Heart right ventricle (tissue), 16 donors: ENCODE data around the gene PPP3R1. TPM values are rescaled to one million over a fixed set of nuclear protein-coding genes. Genes with fewer than 3 reads are reported as not detected.

Experiments
- ATAC-seq, 8 donors: fragments of 200-7000 bp; cut with Tn5 transposase; one replicate each; pipeline ENCODE4 v1.9.1; 2020; ENCODE audit warnings: mild to moderate bottlenecking in 8 of 8, moderate library complexity in 8 of 8, moderate number of reproducible peaks in 1 of 8
- DNase-seq, 2 donors: peaks; one replicate each; pipeline ENCODE4 v3.0.0-alpha.2; 2020
- H3K27ac ChIP-seq, 10 donors: fragments of 200-600 bp; sonication (generic) in 2 of 10; one replicate each; pipeline versions ENCODE4 v1.5.0 to v1.8.0; 2020 to 2022; ENCODE audit warnings: mild to moderate bottlenecking in 3 of 10
- H3K27me3 ChIP-seq, 7 donors: fragments of 200-600 bp; one replicate each; pipeline ENCODE4 v1.8.0; 2021 to 2022; ENCODE audit warnings: mild to moderate bottlenecking in 2 of 7
- H3K36me3 ChIP-seq, 9 donors: fragments of 200-600 bp; sonication (generic) in 1 of 9; one replicate each; pipeline versions ENCODE4 v1.5.0 to v1.8.0; 2020 to 2022; ENCODE audit warnings: mild to moderate bottlenecking in 2 of 9
- H3K4me1 ChIP-seq, 9 donors: fragments of 200-600 bp; sonication (generic) in 1 of 9; one replicate each; pipeline versions ENCODE4 v1.5.0 to v1.8.0; 2020 to 2022; ENCODE audit warnings: mild to moderate bottlenecking in 4 of 9
- H3K4me3 ChIP-seq, 10 donors: fragments of 200-600 bp; sonication (generic) in 2 of 10; one replicate each; pipeline versions ENCODE4 v1.5.0 to v1.8.0; 2020 to 2022; ENCODE audit warnings: mild to moderate bottlenecking in 7 of 10, moderate library complexity in 2 of 10
- H3K9me3 ChIP-seq, 11 donors: fragments of 200-600 bp in 10 of 11; sonication (generic) in 2 of 11; one replicate each; pipeline versions ENCODE4 v1.5.0 to v1.8.0; 2013 to 2022; ENCODE audit warnings: mild to moderate bottlenecking in 2 of 11, control low read depth in 1 of 11, moderate library complexity in 1 of 11
- CTCF ChIP-seq, 9 donors: fragments of 200-600 bp; sonication (generic) in 2 of 9; IDR thresholded peaks; one replicate each; pipeline versions ENCODE4 v1.5.0 to v1.8.0; 2021 to 2022; ENCODE audit warnings: antibody characterized with exemption in 9 of 9, mild to moderate bottlenecking in 5 of 9, moderate library complexity in 1 of 9
- WGBS, 2 donors: extraction: QIAGEN DNeasy Blood & Tissue Kit; methylation state at CpG; one replicate each; pipeline ENCODE4 v1.1.7; 2013; ENCODE audit warnings: inconsistent platforms in 1 of 2; 5-methylcytosine and 5-hydroxymethylcytosine counted together
- intact Hi-C, 10 donors: fragments of 100-400 bp; cut with DNase I; formaldehyde crosslinking; loops; one replicate each; pipeline versions ENCODE4 v1.11.1 to v1.14.2; 2022
- polyA plus RNA-seq, 2 donors: library from polyadenylated mRNA; stranded (reverse); fragments of 200-250 nt; gene quantifications; one replicate each; pipeline ENCODE4 v1.2.3, GENCODE V29; 2013
- total RNA-seq, 10 donors: library from RNA; stranded (reverse); fragmentation: NEBNext Ultra II Directional in 3 of 10; extraction: Animal tissue kit (Norgen Biotek cat#: 25700) in 3 of 10; gene quantifications; one replicate each; pipeline versions ENCODE4 v1.2.1 to v1.2.4, GENCODE V29; 2021 to 2023
- donor health status: Arrhythmogenic right ventricular cardiomyopathy.
- donor health status: ischemic (EF 13 %, LVEDD 7.1; RV severe dilation, severe dysfunction).
- donor health status: healthy with polysubstance abuse.
- donor health status: DM: no; HTN: yes; CAD: no.
- donor health status: DM: no; HTN: no; CAD: no.
- donor health status: ischemic (EF 25% LVEDD 6.9; RV normal size, moderate dysfunction).
- donor health status: ischemic (EF 25% LVEDD 5.7; RV mildly dilated, moderate dysfunction).
- donor health status: healthy.
- donor health status: DM: yes; HTN: yes; CAD: no.
- donor health status: Ischemic cardiomyopathy.
- donor health status: ischemic (EF 35%, LVEDD 5.7; RV mildly dilated, moderate dysfunction).
- donor health status: nonischemic (EF 11% LVEDD 7.7; RV severe dilation, severe dysfunction).
- donor health status: DM: yes; HTN: yes; CAD: no.
- donor health status: PGD.
- donor health status: ischemic (EF 29% LVEDD 5.4; RV normal size, mild dysfunction).
- donor health status: nonischemic (EF 23%, LVEDD 6.1; RV moderate dilation, normal function).

Gene PPP3R1
- total and polyA plus RNA-seq, 12 donors, result 8.4 to 46.1 (median 38.6) TPM

GRCh38 chr2:68190991-68191731, 61.2 kb downstream of the PPP3R1 start:
- Histone ChIP-seq H3K4me1 (peaks cover 0 to 76% (median 26%) of the 10 kb centered on the region in 9 donors), H3K27me3 (no peaks in the 10 kb centered on the region), H3K4me3 (no peak overlapping the region), H3K36me3 (peaks cover 0 to 13% (median 0%) of the 10 kb centered on the region in 9 donors), H3K9me3 (no peaks in the 10 kb centered on the region), H3K27ac (no peak overlapping the region)
- DNase-seq (no peak), ATAC-seq (no peak)
- TF ChIP-seq CTCF (IDR thresholded peaks at IDR 0.05), result no peak
- intact Hi-C loops, result loop anchor here in 7 of 10 donors (5.0 to 10.0 kb wide), 5 partner anchors 54 to 251 kb away; no protein-coding TSS in a partner anchor
- WGBS, 2 donors, result 73 to 76% methylated on average over 3 of the region's 3 CpGs

- H3K4me3 ChIP-seq, result no peak overlapping the region
- ATAC-seq, result no peak
- DNase-seq, result no peak
- 89% methylated on average over 15 of the region's 15 CpGs for whole genome bisulfite sequencing, 2 donors
- TF ChIP-seq CTCF (IDR thresholded peaks at IDR 0.05), result no peak
- H3K4me1 ChIP-seq, result peaks cover 0 to 66% (median 21%) of the 10 kb centered on the region in 9 donors
- no peaks in the 10 kb centered on the region for H3K9me3 ChIP-seq
- intact Hi-C loops, result loop anchor here in 7 of 10 donors (5.0 to 10.0 kb wide), 5 partner anchors 55 to 252 kb away; no protein-coding TSS in a partner anchor
- no peaks in the 10 kb centered on the region for H3K27me3 ChIP-seq
- H3K27ac ChIP-seq, result no peak overlapping the region
- peaks cover 0 to 20% (median 0%) of the 10 kb centered on the region in 9 donors for H3K36me3 ChIP-seq
Observed at GRCh38 chr2:68189991-68190784, 62.1 kb downstream of the PPP3R1 start.

DNA sequence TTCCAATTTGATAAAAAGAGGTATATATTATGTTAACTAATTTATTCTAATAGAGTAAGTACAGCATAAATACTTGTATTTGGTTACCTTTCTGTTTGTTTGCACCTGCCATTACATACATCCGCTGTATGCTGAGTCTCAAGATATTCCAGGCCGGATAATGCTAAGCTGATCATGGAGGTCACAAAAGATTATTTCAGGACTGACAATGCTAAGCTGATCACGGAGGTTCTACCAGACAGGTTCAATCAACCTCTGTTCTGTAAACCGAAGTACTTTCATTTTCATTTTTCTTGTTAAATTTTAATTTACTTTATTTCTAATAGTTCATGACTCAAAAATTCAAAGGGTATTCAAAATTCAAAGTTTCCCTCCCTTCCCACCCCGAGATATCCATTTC, 63.5 kb downstream of the PPP3R1 start:
- Histone ChIP-seq H3K27me3 (no peaks in the 10 kb centered on the region), H3K4me1 (peaks cover 0 to 53% (median 13%) of the 10 kb centered on the region in 9 donors), H3K27ac (no peak overlapping the region), H3K4me3 (no peak overlapping the region), H3K36me3 (peaks cover 0 to 34% (median 0%) of the 10 kb centered on the region in 9 donors), H3K9me3 (no peaks in the 10 kb centered on the region)
- intact Hi-C loops, result no loop called here
- DNase-seq (no peak), ATAC-seq (no peak)
- TF ChIP-seq CTCF (IDR thresholded peaks at IDR 0.05), result no peak
- 68 to 80% methylated on average over 5 of the region's 5 CpGs for WGBS, 2 donors

DNA sequence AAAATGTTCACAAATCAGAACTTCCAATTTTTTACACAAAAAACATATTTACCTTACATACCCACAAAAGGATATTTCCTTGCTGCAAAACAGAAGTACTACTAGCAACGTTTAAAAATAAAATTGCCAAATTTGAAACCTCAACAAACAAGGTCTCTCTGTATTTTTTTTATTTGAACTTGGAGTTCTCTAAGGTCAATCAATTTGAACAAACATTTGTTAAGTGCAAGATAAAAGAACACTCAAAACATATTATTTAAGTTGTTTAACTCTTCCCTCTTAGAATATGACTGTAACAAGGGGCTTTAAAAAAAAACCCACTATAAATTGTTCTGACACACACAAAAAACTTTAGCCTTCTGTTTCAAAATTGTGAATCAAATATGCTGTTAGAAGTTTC, 65.0 kb downstream of the PPP3R1 start:
- Histone ChIP-seq H3K4me1 (peaks cover 0 to 38% (median 6%) of the 10 kb centered on the region in 9 donors), H3K9me3 (no peaks in the 10 kb centered on the region), H3K27me3 (no peaks in the 10 kb centered on the region), H3K27ac (no peak overlapping the region), H3K36me3 (peaks cover 0 to 49% (median 5%) of the 10 kb centered on the region in 9 donors), H3K4me3 (no peak overlapping the region)
- intact Hi-C loops, result no loop called here
- whole genome bisulfite sequencing, 2 donors, result 57 to 67% methylated on average over 1 of the region's 1 CpG
- ATAC-seq (no peak), DNase-seq (no peak)
- no peak for TF ChIP-seq CTCF (IDR thresholded peaks at IDR 0.05)
